ENCODE results near the gene CWC27.

- no peak for TF ChIP-seq SP1 (IDR thresholded peaks at IDR 0.05)
- TF ChIP-seq SUZ12 (IDR thresholded peaks at IDR 0.05), result no peak
- no peak for TF ChIP-seq ELF4 (IDR thresholded peaks at IDR 0.05)
- TF ChIP-seq PKNOX1 (IDR thresholded peaks at IDR 0.05), result no peak
- TF ChIP-seq NFRKB (IDR thresholded peaks at IDR 0.05), result no peak
- TF ChIP-seq HDGF (IDR thresholded peaks at IDR 0.05; ENCODE audit: borderline replicate concordance), result no peak
- TF ChIP-seq TARDBP (IDR thresholded peaks at IDR 0.05), result no peak
- TF ChIP-seq L3MBTL2 (conservative IDR thresholded peaks at IDR 0.05), result no peak
- TF ChIP-seq FOXA1 (IDR thresholded peaks at IDR 0.05), result no peak
- TF ChIP-seq ZNF384 (IDR thresholded peaks at IDR 0.05), result no peak
- no peak for TF ChIP-seq FOXM1 (IDR thresholded peaks at IDR 0.05; ENCODE audit: borderline replicate concordance)
- TF ChIP-seq BHLHE40 (IDR thresholded peaks at IDR 0.05; ENCODE audit: borderline replicate concordance), result no peak
These were observed 66.5 kb downstream of the CWC27 start for GRCh38 chr5:64835266-64835665.

Data from HEK293T (cell line).